Measurements from ENCODE around the gene TPST2.
"Not testable (repeated sequence)": the region's sequence is repeated elsewhere in the genome, so short reads cannot be mapped to it uniquely, and the experiment has no call there.

Gene TPST2

GRCh38 chr22:26618455-26618854, 28.5 kb upstream of the TPST2 start:
- no peak overlapping the region for H3K4me3 ChIP-seq (ENCODE audit: low read depth, low read length)
- in situ Hi-C loops (cut with HindIII; ENCODE audit: low sequenced_read_pairs): no loop called here
- no peak for DNase-seq (ENCODE audit: low read depth)
- TF ChIP-seq, protein P1, sequence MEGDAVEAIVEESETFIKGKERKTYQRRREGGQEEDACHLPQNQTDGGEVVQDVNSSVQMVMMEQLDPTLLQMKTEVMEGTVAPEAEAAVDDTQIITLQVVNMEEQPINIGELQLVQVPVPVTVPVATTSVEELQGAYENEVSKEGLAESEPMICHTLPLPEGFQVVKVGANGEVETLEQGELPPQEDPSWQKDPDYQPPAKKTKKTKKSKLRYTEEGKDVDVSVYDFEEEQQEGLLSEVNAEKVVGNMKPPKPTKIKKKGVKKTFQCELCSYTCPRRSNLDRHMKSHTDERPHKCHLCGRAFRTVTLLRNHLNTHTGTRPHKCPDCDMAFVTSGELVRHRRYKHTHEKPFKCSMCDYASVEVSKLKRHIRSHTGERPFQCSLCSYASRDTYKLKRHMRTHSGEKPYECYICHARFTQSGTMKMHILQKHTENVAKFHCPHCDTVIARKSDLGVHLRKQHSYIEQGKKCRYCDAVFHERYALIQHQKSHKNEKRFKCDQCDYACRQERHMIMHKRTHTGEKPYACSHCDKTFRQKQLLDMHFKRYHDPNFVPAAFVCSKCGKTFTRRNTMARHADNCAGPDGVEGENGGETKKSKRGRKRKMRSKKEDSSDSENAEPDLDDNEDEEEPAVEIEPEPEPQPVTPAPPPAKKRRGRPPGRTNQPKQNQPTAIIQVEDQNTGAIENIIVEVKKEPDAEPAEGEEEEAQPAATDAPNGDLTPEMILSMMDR (IDR thresholded peaks at IDR 0.05; ENCODE audit: low read depth, low read length, missing control alignments): no peak

DNA sequence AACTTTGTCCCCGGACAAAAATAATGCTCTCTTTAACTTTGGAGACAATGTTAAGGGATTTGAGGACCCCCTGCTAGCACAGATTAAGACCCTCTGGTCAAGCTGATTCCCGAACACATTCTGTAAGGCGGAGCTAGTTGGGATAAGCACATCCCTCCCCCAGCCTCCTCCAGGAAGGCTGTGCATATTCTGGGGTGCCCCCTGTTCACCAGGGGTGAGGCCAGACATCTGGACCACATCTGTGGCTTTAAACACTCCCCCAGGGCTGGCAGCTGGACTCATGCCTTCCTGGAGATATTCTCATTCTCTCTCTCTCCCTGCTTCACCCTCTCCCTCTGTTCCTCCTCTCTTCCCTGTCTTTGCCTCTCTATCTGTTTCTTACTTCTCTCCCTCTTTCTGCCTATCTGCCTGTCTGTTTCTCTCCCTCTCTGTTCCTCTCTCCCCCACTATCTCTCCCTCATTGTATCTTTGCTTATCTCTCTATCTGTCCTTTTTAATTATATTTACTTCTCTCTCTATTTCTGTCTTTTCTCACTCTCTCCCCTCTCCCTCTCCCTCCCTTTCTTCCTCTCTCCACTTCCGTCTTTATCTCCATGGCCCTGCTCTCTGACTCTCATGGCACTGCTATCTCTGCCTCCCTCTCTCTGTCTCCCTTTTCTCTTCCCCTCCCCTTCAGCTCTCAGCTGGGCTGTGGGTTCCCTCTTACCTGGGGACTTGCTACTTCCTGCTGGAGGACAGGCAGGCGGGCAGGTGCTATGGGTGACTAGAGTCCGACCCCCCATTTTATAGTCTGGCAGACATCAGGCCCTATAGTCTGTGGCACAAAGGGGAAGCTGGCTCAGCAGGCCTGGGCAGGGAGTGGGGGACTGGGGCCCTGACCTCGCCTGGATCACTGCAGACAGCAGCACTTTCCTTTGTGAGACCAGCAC, 27.6 kb upstream of the TPST2 start, which contains the start of gene CRYBB1:
TSS of gene CRYBB1 (minus strand) at position 757 of the 929 bp plus-strand sequence. CDS start 1,708 bp downstream, outside the sequence.
- in situ Hi-C loops (cut with HindIII; ENCODE audit: low sequenced_read_pairs): no loop called here
- TF ChIP-seq, protein P1 (IDR thresholded peaks at IDR 0.05; ENCODE audit: low read depth, low read length, missing control alignments): no peak
- no peak for DNase-seq (ENCODE audit: low read depth)

GRCh38 chr22:26616650-26617049, 26.7 kb upstream of the TPST2 start:
- in situ Hi-C loops (cut with HindIII; ENCODE audit: low sequenced_read_pairs): no loop called here
- DNase-seq (ENCODE audit: low read depth): no peak
- TF ChIP-seq, protein P1 (IDR thresholded peaks at IDR 0.05; ENCODE audit: low read depth, low read length, missing control alignments): no peak
- H3K4me3 ChIP-seq (ENCODE audit: low read depth, low read length): no peak overlapping the region

More for the DNA sequence above, 27.6 kb upstream of the TPST2 start, which contains the start of gene CRYBB1:
- no peak within 1 kb of the TSS for H3K4me3 ChIP-seq (ENCODE audit: low read depth, low read length)

DNA sequence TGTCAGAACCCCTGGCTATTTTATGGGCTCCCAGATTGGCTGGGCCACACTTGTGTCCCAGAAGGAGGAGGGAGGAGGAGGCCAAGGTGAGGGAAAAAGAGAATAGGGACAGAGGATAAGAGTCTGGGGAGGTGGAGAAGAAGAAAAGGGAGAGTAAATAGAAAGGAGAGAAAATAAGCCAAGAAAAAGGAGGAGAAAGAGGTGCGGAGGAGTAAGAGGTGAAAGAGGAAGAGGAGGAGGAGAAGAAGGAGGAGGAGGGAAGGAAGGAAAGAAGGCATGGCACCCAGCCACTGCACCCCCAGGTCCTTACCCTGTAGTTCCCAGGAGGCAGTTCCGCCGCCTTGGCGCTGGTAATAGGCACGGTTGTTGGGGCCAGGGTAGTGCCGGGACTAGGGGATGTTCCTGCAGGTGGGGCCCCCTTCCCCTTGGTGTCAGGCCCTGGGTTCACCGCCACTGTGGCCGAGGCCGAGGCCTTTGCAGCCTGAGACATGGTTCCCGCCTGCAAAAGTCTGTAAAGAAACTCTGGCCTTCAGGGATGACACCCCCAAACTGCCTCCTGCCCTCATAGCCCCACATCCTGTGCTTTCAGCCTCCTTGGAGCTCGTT, 26.0 kb upstream of the TPST2 start:
- TF ChIP-seq, protein P1 (IDR thresholded peaks at IDR 0.05; ENCODE audit: low read depth, low read length, missing control alignments): no peak
- DNase-seq (ENCODE audit: low read depth): no peak
- no peak overlapping the region for H3K4me3 ChIP-seq (ENCODE audit: low read depth, low read length)
- in situ Hi-C loops (cut with HindIII; ENCODE audit: low sequenced_read_pairs): no loop called here

DNA sequence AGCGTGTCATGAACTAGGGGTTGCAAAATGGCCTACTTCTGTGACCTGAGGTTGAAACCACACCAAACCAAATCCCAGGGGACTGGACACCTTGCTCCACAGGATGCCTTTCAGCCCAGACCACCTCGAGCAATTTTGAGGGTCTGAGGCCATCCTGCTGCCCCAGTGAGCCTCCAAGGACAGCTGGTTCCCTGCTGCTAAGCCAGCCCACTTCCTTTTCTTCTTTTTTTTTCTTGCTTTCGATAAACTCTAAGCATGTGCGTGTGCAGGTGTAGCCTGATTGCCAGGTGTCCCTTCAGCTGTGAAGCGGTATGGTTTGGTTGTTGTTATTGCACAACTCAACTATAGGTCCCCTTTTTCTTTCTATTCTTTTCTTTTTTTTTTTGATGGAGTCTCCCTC, 25.2 kb upstream of the TPST2 start:
- no peak overlapping the region for H3K4me3 ChIP-seq (ENCODE audit: low read depth, low read length)
- in situ Hi-C loops (cut with HindIII; ENCODE audit: low sequenced_read_pairs): no loop called here
- no peak for DNase-seq (ENCODE audit: low read depth)
- TF ChIP-seq, protein P1 (IDR thresholded peaks at IDR 0.05; ENCODE audit: low read depth, low read length, missing control alignments): no peak

GRCh38 chr22:26614322-26614721, 24.4 kb upstream of the TPST2 start:
- in situ Hi-C loops (cut with HindIII; ENCODE audit: low sequenced_read_pairs): no loop called here
- TF ChIP-seq, protein P1 (IDR thresholded peaks at IDR 0.05; ENCODE audit: low read depth, low read length, missing control alignments): no peak
- DNase-seq (ENCODE audit: low read depth): no peak
- no peak overlapping the region for H3K4me3 ChIP-seq (ENCODE audit: low read depth, low read length)

DNA sequence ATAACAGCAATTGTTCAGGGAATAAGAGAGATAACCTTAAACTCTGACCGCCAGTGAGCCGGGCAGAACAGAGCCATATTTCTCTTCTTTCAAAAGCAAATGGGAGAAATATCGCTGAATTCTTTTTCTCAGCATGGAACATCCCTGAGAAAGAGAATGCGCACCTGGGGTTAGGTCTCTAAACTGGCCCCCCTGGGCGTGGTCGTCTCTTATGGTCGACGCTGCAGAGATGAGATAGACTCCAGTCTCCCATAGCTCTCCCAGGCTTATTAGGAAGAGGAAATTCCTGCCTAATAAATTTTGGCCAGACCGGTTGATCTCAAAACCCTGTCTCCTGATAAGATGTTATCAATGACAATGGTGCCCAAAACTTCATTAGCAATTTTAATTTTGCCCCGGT, 23.8 kb upstream of the TPST2 start:
- in situ Hi-C loops (cut with HindIII; ENCODE audit: low sequenced_read_pairs); H3K4me3 ChIP-seq (ENCODE audit: low read depth, low read length); DNase-seq (ENCODE audit: low read depth): not testable (repeated sequence)
